Erythroblast (primary cell): ENCODE data around the gene GFRA3.
"Not testable (repeated sequence)": the region's sequence is repeated elsewhere in the genome, so short reads cannot be mapped to it uniquely, and the experiment has no call there.

Source experiments
- DNase-seq, 2 experiments: peaks; one replicate each; lab custom pipeline; 2025; lab: John Stamatoyannopoulos, UW
- GATA1 ChIP-seq: IDR thresholded peaks from 2 replicates; pipeline ENCODE4 v1.6.1; 2011; ENCODE audit warnings: low read depth, mild to moderate bottlenecking, control low read depth, low read length, moderate library complexity
- POLR2A ChIP-seq: IDR thresholded peaks from 2 replicates; pipeline ENCODE4 v1.6.1; 2011; ENCODE audit warnings: mild to moderate bottlenecking, low read length

Gene GFRA3

DNA sequence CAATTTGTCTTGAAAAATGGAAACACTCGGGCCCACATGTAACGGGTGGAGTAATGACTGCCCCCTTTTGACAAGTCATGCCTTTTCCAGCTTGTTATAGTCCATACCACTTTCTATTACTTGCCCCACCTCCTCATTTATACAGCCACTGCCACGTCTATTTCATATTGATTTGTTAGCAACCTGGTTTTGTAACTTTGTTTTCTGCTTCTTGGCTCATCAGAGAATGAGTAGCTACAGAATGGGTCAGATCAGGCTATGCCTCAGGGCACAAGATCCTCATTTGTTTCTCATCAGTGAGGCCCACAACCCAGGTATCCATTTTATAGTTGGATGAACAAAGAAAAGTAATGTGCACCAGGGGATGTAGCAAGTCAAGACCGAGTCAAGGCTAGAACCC lies 1.7 kb downstream of the GFRA3 start:
- no peak for DNase-seq
- TF ChIP-seq POLR2A (no peak), GATA1 (no peak)

DNA sequence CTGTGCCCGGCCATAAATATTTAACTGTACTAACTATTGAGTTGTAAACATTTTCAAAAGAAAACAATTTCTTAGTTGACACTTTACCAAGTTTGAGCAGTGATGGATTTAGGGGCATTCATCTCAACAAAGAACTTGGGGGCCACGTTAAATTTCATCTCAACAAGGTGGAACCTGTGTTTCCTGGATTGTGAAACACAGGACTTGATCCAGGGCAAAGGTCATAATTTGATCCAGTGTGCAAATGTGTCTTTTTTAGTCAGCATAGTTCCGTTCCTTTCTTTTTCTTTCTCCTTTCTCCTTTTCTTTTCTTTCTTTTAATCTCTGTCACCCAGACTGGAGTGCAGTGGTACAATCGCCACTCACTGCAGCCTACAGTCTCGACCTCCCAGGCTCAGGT lies 3.1 kb downstream of the GFRA3 start:
- no peak for TF ChIP-seq GATA1
- TF ChIP-seq POLR2A: no peak
- DNase-seq: no peak

DNA sequence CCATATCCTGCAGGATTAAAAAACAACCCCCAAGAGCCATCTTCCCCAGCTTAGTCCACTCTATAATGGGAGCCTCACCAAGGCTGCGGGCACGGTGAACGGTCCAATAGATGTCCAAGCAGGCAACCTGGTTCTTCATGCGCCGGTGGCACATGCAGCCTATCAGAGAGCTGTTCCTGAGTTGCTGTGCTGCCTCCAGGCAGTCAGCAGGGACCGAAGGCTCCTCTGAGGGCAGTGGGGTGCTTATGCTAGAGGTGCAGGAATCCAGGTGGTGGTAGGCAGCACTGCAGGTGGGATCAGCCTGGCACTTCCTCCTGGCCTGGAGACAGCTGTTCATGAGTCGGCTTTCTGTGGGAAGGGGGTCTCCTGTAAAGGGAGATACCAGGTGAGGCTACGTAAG lies 10.2 kb downstream of the GFRA3 start:
- no peak for TF ChIP-seq POLR2A
- TF ChIP-seq GATA1: no peak
- no peak for DNase-seq

DNA sequence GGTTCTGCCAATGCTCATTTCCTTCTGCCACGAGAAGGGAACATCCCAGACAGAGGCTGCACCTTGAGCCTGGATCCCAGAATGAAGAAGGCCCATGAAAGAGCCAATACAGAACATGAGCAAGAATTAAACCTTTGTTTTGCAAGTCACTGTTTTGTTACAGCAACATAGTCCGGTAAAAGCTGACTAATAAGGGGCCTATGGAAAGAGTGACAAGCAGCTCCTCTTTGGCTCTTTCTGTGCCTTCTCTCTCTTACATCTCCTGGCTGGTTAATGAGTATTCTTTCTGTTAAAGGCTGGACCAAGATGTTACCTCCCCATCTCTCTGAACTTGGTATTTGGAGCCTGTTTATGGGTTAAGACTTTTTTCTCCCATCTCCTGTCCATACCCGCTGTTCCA lies 10.8 kb downstream of the GFRA3 start:
- TF ChIP-seq POLR2A (no peak), GATA1 (no peak)
- DNase-seq: no peak

- DNase-seq: no peak
Measured at GRCh38 chr5:138258704-138259292, 15.6 kb downstream of the GFRA3 start.

GRCh38 chr5:138257583-138257982 lies 16.8 kb downstream of the GFRA3 start:
- TF ChIP-seq GATA1 (no peak), POLR2A (no peak)
- DNase-seq: no peak

More at GRCh38 chr5:138258704-138259292, 15.6 kb downstream of the GFRA3 start:
- TF ChIP-seq POLR2A (no peak), GATA1 (no peak)

- no peak for DNase-seq
- no peak for TF ChIP-seq GATA1
- TF ChIP-seq POLR2A: no peak
Measured at GRCh38 chr5:138252944-138253343, 21.5 kb downstream of the GFRA3 start.

- not testable (repeated sequence) for DNase-seq
Measured at GRCh38 chr5:138247800-138248199, 26.6 kb downstream of the GFRA3 start.

GRCh38 chr5:138246822-138247221 lies 27.6 kb downstream of the GFRA3 start:
- TF ChIP-seq GATA1 (no peak), POLR2A (no peak)
- DNase-seq: no peak

DNA sequence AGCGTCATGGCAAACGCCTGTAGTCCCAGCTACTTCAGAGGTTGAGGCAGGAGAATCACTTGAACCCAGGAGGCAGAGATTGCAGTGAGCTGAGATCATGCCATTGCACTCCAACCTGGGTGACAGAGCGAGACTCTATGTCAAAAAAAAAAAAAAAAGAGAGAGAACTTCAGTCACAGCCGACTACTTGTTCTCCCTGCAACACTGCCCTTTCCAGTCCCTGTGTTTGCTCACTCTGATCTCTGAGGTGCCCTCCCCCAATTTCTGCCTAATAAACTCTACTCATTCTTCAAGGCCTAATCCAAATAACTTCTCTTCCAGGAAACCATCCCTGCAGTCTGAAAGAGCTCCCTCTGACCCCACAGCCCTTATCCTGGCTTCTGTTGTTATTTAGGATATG lies 28.1 kb downstream of the GFRA3 start:
- DNase-seq: no peak
- TF ChIP-seq GATA1 (no peak), POLR2A (no peak)

GRCh38 chr5:138245717-138246116 lies 28.7 kb downstream of the GFRA3 start:
- DNase-seq: no peak
- TF ChIP-seq GATA1 (no peak), POLR2A (no peak)

- TF ChIP-seq POLR2A (no peak), GATA1 (no peak)
- peak in 1 of 2 experiments; percentile 19 for DNase-seq
Measured at GRCh38 chr5:138243794-138244193, 30.6 kb downstream of the GFRA3 start.

- TF ChIP-seq POLR2A: no peak
- no peak for TF ChIP-seq GATA1
- DNase-seq: peak; percentile 52
Measured at GRCh38 chr5:138241688-138242571, 32.5 kb downstream of the GFRA3 start.

DNA sequence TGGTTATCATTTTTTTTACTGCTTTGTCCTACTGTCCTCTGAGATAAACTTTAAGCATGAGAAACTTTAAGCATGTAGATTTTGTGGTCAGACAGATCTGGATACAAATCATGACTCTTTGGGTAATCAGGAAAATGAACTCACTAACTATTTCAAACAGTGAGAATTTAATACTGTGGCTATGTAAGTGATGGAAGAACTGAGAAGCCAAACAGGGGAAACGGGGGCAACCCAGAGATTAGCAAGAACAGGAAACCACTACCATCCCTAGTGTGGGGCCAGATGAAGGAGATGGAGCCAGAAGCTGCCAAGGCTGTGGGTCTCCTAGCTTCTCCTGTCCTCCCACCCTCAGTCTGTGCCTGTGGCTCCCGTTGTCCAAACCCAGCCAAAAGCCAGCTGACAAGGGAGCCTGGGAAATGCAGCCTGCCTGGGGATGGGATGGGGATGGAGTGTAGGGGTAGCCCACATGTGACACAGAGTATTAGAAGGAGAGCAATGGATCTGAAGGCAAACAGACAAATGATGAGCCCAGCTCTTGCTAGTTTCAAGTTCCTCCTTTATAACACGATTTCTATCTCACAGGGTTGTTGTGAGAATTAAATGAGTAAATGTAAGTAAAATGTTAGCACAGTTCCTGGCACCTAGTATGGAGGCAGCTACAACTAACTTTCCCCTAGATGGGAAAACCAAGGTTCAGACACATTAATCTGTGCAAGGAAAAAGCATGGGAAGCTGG lies 33.6 kb downstream of the GFRA3 start:
- no peak for DNase-seq
- TF ChIP-seq GATA1: no peak

DNA sequence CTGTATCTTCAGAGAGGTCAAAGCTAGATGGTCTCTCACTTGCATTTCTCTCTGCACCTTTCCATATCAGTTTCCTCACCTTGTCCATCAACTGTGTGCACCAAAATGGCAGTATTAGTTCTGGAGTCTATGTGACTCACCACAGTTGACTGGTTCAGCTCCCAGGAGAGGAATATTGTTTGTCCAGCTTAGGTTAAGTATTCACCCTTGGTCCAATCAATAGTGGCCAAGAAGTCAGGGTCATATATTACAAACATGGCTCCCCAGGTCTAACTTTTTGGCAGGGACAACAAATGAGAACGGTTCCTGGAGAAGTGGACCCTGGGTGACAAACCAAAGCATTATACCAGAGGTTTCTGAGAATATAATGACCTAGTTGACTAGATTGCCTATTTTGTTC lies 36.4 kb downstream of the GFRA3 start:
- no peak for TF ChIP-seq GATA1
- no peak for TF ChIP-seq POLR2A
- DNase-seq: no peak
